ENCODE data around the gene PRG3.

- TF ChIP-seq CTCF (IDR thresholded peaks at IDR 0.05) (no peak), POLR2A (IDR thresholded peaks at IDR 0.05) (no peak)
Observed at GRCh38 chr11:57397394-57397990, 16.5 kb upstream of the PRG3 start.
